ENCODE data around the gene PNPLA1. TPM values are rescaled to one million over a fixed set of nuclear protein-coding genes. Genes with fewer than 3 reads are reported as not detected.

The PNPLA1 gene
- total and polyA plus RNA-seq, 8 donors: 0.38 to 2.2 (median 0.60) TPM; not detected in 4

GRCh38 chr6:36227379-36228228 lies 42.3 kb upstream of the PNPLA1 start:
- WGBS, 5 donors: 28 to 46% (median 37%) methylated on average over 1 of the region's 1 CpG
- Histone ChIP-seq H3K27me3 (no peaks in the 10 kb centered on the region), H3K9me3 (no peaks in the 10 kb centered on the region), H3K4me1 (peaks cover 3 to 30% (median 12%) of the 10 kb centered on the region in 4 donors), H3K36me3 (peaks cover 44 to 99% (median 96%) of the 10 kb centered on the region in 4 donors), H3K4me3 (no peak overlapping the region), H3K27ac (peak overlapping the region in 2 of 5 donors; percentile 27 to 62)
- TF ChIP-seq POLR2AphosphoS5 (IDR thresholded peaks at IDR 0.05) (no peak), EP300 (IDR thresholded peaks at IDR 0.05) (no peak), CTCF (IDR thresholded peaks at IDR 0.05) (no peak), POLR2A (IDR thresholded peaks at IDR 0.05) (no peak)
- intact Hi-C loops (cut with DNase I; ENCODE audit: low total_unique reads): no loop called here
- DNase-seq: peak in 1 of 2 donors; percentile 37

GRCh38 chr6:36229223-36229622 lies 40.6 kb upstream of the PNPLA1 start:
- H3K9me3 ChIP-seq: no peaks in the 10 kb centered on the region
- intact Hi-C loops (cut with DNase I; ENCODE audit: low total_unique reads): no loop called here
- no peak for TF ChIP-seq POLR2AphosphoS5 (IDR thresholded peaks at IDR 0.05)
- TF ChIP-seq POLR2A (IDR thresholded peaks at IDR 0.05): no peak
- TF ChIP-seq CTCF (IDR thresholded peaks at IDR 0.05): no peak
- no peak for TF ChIP-seq EP300 (IDR thresholded peaks at IDR 0.05)
- H3K4me1 ChIP-seq: peaks cover 3 to 30% (median 8%) of the 10 kb centered on the region in 4 donors
- H3K36me3 ChIP-seq: peaks cover 40 to 98% (median 95%) of the 10 kb centered on the region in 4 donors
- H3K27me3 ChIP-seq: no peaks in the 10 kb centered on the region
- DNase-seq: no peak
- no peak overlapping the region for H3K27ac ChIP-seq
- H3K4me3 ChIP-seq: no peak overlapping the region
- 85 to 99% (median 94%) methylated on average over 4 to 5 of the region's 5 CpGs for WGBS, 5 donors

GRCh38 chr6:36230371-36230770 lies 39.5 kb upstream of the PNPLA1 start:
- H3K4me3 ChIP-seq: no peak overlapping the region
- no peaks in the 10 kb centered on the region for H3K9me3 ChIP-seq
- TF ChIP-seq POLR2AphosphoS5 (IDR thresholded peaks at IDR 0.05) (no peak), EP300 (IDR thresholded peaks at IDR 0.05) (no peak), POLR2A (IDR thresholded peaks at IDR 0.05) (no peak), CTCF (IDR thresholded peaks at IDR 0.05) (no peak)
- DNase-seq: no peak
- no peaks in the 10 kb centered on the region for H3K27me3 ChIP-seq
- 91 to 99% (median 98%) methylated on average over 7 to 11 of the region's 11 CpGs for WGBS, 5 donors
- H3K27ac ChIP-seq: no peak overlapping the region
- peaks cover 0 to 20% (median 8%) of the 10 kb centered on the region in 4 donors for H3K4me1 ChIP-seq
- intact Hi-C loops (cut with DNase I; ENCODE audit: low total_unique reads): no loop called here
- peaks cover 40 to 99% (median 87%) of the 10 kb centered on the region in 4 donors for H3K36me3 ChIP-seq

GRCh38 chr6:36232172-36232571 lies 37.7 kb upstream of the PNPLA1 start:
- Histone ChIP-seq H3K27ac (no peak overlapping the region), H3K9me3 (no peaks in the 10 kb centered on the region), H3K27me3 (no peaks in the 10 kb centered on the region), H3K4me3 (no peak overlapping the region), H3K4me1 (peaks cover 0 to 14% (median 4%) of the 10 kb centered on the region in 4 donors), H3K36me3 (peaks cover 35 to 92% (median 79%) of the 10 kb centered on the region in 4 donors)
- TF ChIP-seq POLR2AphosphoS5 (IDR thresholded peaks at IDR 0.05) (no peak), EP300 (IDR thresholded peaks at IDR 0.05) (no peak), POLR2A (IDR thresholded peaks at IDR 0.05) (no peak), CTCF (IDR thresholded peaks at IDR 0.05) (no peak)
- 81 to 86% (median 83%) methylated on average over 4 of the region's 4 CpGs for WGBS, 5 donors
- DNase-seq: no peak
- intact Hi-C loops (cut with DNase I; ENCODE audit: low total_unique reads): no loop called here

All from stomach (tissue), 9 donors.